GM23338 (cell line): Measurements from ENCODE around the gene PPTC7. TPM values are rescaled to one million over a fixed set of nuclear protein-coding genes. Genes with fewer than 3 reads are reported as not detected.
"Not testable (repeated sequence)": the region's sequence is repeated elsewhere in the genome, so short reads cannot be mapped to it uniquely, and the experiment has no call there.

Experiments
- ATAC-seq: fragments of 200-7000 bp; cut with Tn5 transposase; 3 replicates; pipeline ENCODE4 v1.9.1; 2020
- DNase-seq: peaks from one replicate; pipeline ENCODE4 v3.0.0-alpha.2; 2015; ENCODE audit warnings: low spot score
- H2AFZ ChIP-seq: fragments of 200-600 bp; sonication (generic); 2 replicates; pipeline ENCODE4 v1.8.0; 2016; ENCODE audit warnings: antibody characterized with exemption, mild to moderate bottlenecking, moderate library complexity
- H3F3A ChIP-seq: fragments of 200-600 bp; sonication (generic); replicated peaks from 2 replicates; pipeline ENCODE4 v1.8.0; 2017; ENCODE audit warnings: antibody characterized with exemption, mixed run types, low read depth
- H3K27ac ChIP-seq: fragments of 200-600 bp; sonication (generic); 2 replicates; pipeline ENCODE4 v1.6.1; 2016; ENCODE audit warnings: low read depth
- H3K27me3 ChIP-seq: fragments of 200-600 bp; sonication (generic); 2 replicates; pipeline ENCODE4 v1.8.0; 2016; ENCODE audit warnings: mild to moderate bottlenecking, mixed run types, moderate library complexity; ENCODE audit not compliant: insufficient read depth
- H3K36me3 ChIP-seq: fragments of 200-600 bp; sonication (generic); 2 replicates; pipeline ENCODE4 v1.8.0; 2016; ENCODE audit warnings: mild to moderate bottlenecking; ENCODE audit not compliant: insufficient read depth
- H3K4me1 ChIP-seq: fragments of 200-600 bp; sonication (generic); 2 replicates; pipeline ENCODE4 v1.8.0; 2016; ENCODE audit warnings: mild to moderate bottlenecking, moderate library complexity; ENCODE audit not compliant: insufficient read depth
- H3K4me2 ChIP-seq: fragments of 200-600 bp; sonication (generic); 2 replicates; pipeline ENCODE4 v1.7.1; 2017; ENCODE audit warnings: mixed run types
- H3K4me3 ChIP-seq: fragments of 200-600 bp; sonication (generic); 2 replicates; pipeline ENCODE4 v1.6.1; 2016; ENCODE audit warnings: mixed run types
- H3K79me2 ChIP-seq: fragments of 200-600 bp; sonication (generic); replicated peaks from 2 replicates; pipeline ENCODE4 v1.8.0; 2017; ENCODE audit warnings: mild to moderate bottlenecking; ENCODE audit not compliant: insufficient read depth
- H3K9me2 ChIP-seq: fragments of 200-600 bp; sonication (generic); 2 replicates; pipeline ENCODE4 v1.8.0; 2017; ENCODE audit not compliant: insufficient read depth
- H4K20me1 ChIP-seq: fragments of 200-600 bp; sonication (generic); replicated peaks from 2 replicates; pipeline ENCODE4 v1.8.0; 2017; ENCODE audit warnings: mild to moderate bottlenecking; ENCODE audit not compliant: insufficient read depth
- H3K27ac Mint-ChIP-seq: 2 replicates; pipeline ENCODE4 v1.8.0; 2020; ENCODE audit warnings: inconsistent platforms, mild to moderate bottlenecking, moderate library complexity, mixed read lengths
- H3K27me3 Mint-ChIP-seq: 3 replicates; pipeline ENCODE4 v1.8.0; 2022; ENCODE audit warnings: low read depth, mild to moderate bottlenecking, moderate library complexity, mixed read lengths, inconsistent platforms; ENCODE audit not compliant: insufficient read depth, poor library complexity
- H3K36me3 Mint-ChIP-seq: 3 replicates; pipeline ENCODE4 v1.8.0; 2021; ENCODE audit warnings: low read depth, mild to moderate bottlenecking, inconsistent platforms, moderate library complexity, mixed read lengths
- H3K4me1 Mint-ChIP-seq: 3 replicates; pipeline ENCODE4 v1.8.0; 2020; ENCODE audit warnings: mild to moderate bottlenecking, inconsistent platforms, mixed read lengths
- H3K4me3 Mint-ChIP-seq: 3 replicates; pipeline ENCODE4 v1.8.0; 2021; ENCODE audit warnings: moderate library complexity, mild to moderate bottlenecking, inconsistent platforms, mixed read lengths
- H3K9me3 Mint-ChIP-seq: 3 replicates; pipeline ENCODE4 v1.8.0; 2020; ENCODE audit warnings: moderate library complexity, mild to moderate bottlenecking, inconsistent platforms, mixed read lengths
- CREB1 ChIP-seq: fragments of 250-450 bp; sonication (Bioruptor Pico); IDR thresholded peaks from 2 replicates; pipeline ENCODE4 v1.5.0; 2020; ENCODE audit warnings: low read depth, mild to moderate bottlenecking, moderate library complexity
- EZH2 ChIP-seq: fragments of 200-600 bp; sonication (generic); IDR thresholded peaks from one replicate; pipeline ENCODE4 v1.8.0; 2017; ENCODE audit warnings: antibody characterized with exemption, mild to moderate bottlenecking, low read depth; ENCODE audit not compliant: unreplicated experiment
- EZH2phosphoT487 ChIP-seq: fragments of 200-600 bp; sonication (generic); IDR thresholded peaks from one replicate; pipeline ENCODE4 v1.8.1; 2018; ENCODE audit warnings: antibody characterized with exemption; ENCODE audit not compliant: unreplicated experiment
- JUNB ChIP-seq: IDR thresholded peaks from one replicate; pipeline ENCODE4 v1.6.1; 2016; ENCODE audit warnings: antibody characterized with exemption; ENCODE audit not compliant: unreplicated experiment
- NANOG ChIP-seq: IDR thresholded peaks from 2 replicates; pipeline ENCODE4 v1.6.1; 2016; ENCODE audit warnings: antibody characterized with exemption, borderline replicate concordance
- POLR2AphosphoS5 ChIP-seq: IDR thresholded peaks from 2 replicates; pipeline ENCODE4 v1.6.1; 2016; ENCODE audit warnings: antibody characterized with exemption, low read depth
- STAT1 ChIP-seq: IDR thresholded peaks from one replicate; pipeline ENCODE4 v1.6.1; 2016; ENCODE audit warnings: antibody characterized with exemption; ENCODE audit not compliant: unreplicated experiment
- polyA plus RNA-seq: library from polyadenylated mRNA; unstranded; fragments of >200 nt; fragmentation: Nextera tagmentation; extraction: Ambion mirVana; gene quantifications from 2 replicates; pipeline ENCODE4 v1.2.1, GENCODE V29; 2016
- total RNA-seq: library from RNA; depleted of rRNA; stranded (reverse); fragments of >200 nt; shearing (Covaris generic); gene quantifications from 2 replicates; pipeline ENCODE4 v1.2.3, GENCODE V29; 2014
- TF ChIP-seq, protein P1 (sequence below), 2 experiments: fragments of 200-600 bp in 1 of 2; sonication (generic) in 1 of 2; conservative IDR thresholded peaks; 2 replicates each; pipeline versions ENCODE4 v1.5.1 to v1.6.1; 2016 to 2017; ENCODE audit warnings: antibody characterized with exemption in 2 of 2, low read depth in 2 of 2, mild to moderate bottlenecking in 2 of 2, moderate library complexity in 1 of 2
- TF ChIP-seq, protein P2 (sequence below): fragments of 250-450 bp; sonication (Bioruptor Pico); IDR thresholded peaks from 2 replicates; pipeline ENCODE4 v1.5.0; 2020; ENCODE audit warnings: mild to moderate bottlenecking, moderate library complexity

PPTC7 gene
- total and polyA plus RNA-seq, 2 experiments from 2014 or later = 7.5 to 17.5 TPM

DNA sequence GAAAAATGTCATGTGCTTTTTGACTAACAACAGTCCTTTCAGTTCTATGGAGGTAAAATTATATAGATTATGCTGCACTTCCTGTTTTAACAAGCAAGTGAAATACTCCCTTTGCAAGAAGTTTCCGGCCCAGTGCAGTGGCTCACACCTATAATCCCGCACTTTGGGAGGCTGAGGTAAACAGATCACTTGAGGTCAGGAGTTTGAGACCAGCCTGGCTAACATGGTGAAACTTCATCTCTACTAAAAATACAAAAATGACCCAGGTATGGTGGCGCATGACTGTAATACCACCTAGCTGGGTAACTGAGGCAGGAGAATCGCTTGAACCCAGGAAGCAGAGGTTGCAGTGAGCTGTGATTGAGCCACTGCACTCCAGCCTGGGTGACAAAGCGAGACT is 20.7 kb downstream of the PPTC7 start:
- not testable (repeated sequence) for H3K27me3 Mint-ChIP-seq, H3K4me3 Mint-ChIP-seq
- peaks cover 14% of the 10 kb centered on the region for H4K20me1 ChIP-seq

DNA sequence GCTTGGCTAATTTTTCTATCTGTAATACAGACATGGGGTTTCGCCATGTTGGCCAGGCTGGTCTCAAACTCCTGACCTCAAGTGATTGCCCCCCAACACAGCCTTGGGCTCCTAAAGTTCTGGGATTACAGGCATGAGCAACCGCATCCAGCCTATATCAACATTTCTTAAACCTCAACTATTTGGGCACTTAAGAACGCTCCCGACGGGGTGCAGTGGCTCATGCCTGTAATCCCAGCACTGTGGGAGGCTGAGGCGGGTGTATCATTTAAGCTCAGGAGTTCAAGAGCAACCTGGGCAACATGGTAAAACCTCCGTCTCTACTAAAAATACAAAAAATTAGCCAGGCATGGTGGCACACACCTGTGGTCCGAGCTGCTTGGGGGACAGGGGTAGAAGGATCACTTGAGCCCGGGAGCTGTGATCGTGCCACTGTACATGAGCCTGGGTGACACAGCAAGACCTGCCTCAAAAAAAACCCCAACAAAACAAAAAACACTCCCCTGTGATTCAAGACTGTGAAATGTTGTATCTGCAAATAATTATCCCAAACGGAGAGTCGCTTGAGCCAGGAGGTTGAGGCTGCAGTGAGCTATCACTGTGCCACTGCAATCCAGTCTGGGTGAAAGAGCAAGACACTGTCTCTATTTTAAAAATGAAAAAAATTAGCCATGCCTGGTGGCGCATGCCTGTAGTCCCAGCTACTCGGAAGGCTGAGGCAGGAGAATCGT is 21.5 kb downstream of the PPTC7 start:
- ATAC-seq (no peak), DNase-seq (no peak)
- Mint-ChIP-seq H3K27me3 (no peaks in the 10 kb centered on the region), H3K27ac (peak overlapping the region; percentile 81), H3K36me3 (no peaks in the 10 kb centered on the region), H3K4me3 (no peak overlapping the region), H3K4me1 (peaks cover 8% of the 10 kb centered on the region; the same call in 2 of the 3 replicates), H3K9me3 (no peaks in the 10 kb centered on the region)
- peaks cover 100% of the 10 kb centered on the region for H3K79me2 ChIP-seq
- H3K4me2 ChIP-seq = no peak overlapping the region
- H3F3A ChIP-seq = no peaks in the 10 kb centered on the region
- H3K9me2 ChIP-seq = no peaks in the 10 kb centered on the region
- no peaks in the 10 kb centered on the region for H3K36me3 ChIP-seq
- no peak overlapping the region for H3K27ac ChIP-seq
- no peak for TF ChIP-seq NANOG
- TF ChIP-seq CREB1 (CRISPR knock-in tag) = no peak
- peaks cover 12% of the 10 kb centered on the region for H4K20me1 ChIP-seq
- no peaks in the 10 kb centered on the region for H3K27me3 ChIP-seq
- no peak overlapping the region for H2AFZ ChIP-seq
- no peak overlapping the region for H3K4me3 ChIP-seq
- no peaks in the 10 kb centered on the region for H3K4me1 ChIP-seq

More for the DNA sequence above, 20.7 kb downstream of the PPTC7 start:
- not testable (repeated sequence) for H3K9me3 Mint-ChIP-seq, H3K4me1 ChIP-seq, H3K27ac Mint-ChIP-seq, H3K36me3 Mint-ChIP-seq, DNase-seq, H3K36me3 ChIP-seq, H3K4me2 ChIP-seq, H3K27me3 ChIP-seq, H3K27ac ChIP-seq, H3F3A ChIP-seq, H3K9me2 ChIP-seq, H3K4me3 ChIP-seq, H2AFZ ChIP-seq, ATAC-seq
- H3K79me2 ChIP-seq = peaks cover 100% of the 10 kb centered on the region
- peaks cover 11% of the 10 kb centered on the region for H3K4me1 Mint-ChIP-seq

DNA sequence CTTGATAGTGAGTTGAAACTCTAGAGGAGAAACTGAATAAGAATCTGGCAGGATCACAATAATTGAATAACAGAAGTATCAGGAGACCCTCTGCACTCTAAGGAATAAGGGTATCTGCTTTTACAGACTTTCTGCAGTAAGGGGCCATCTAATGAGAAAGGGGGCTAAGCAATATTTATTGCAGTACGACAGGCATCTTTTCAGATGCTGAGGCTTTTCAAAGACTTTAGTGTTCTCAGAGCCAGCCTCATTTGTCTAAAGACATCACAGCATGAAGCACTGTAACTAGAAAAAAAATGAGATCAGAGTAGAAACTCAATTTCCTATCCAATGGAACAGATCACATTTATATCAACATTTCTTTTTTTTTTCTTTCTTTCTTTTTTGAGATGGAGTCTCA is 22.2 kb downstream of the PPTC7 start:
- Histone ChIP-seq H3K79me2 (peaks cover 100% of the 10 kb centered on the region), H3K27me3 (no peaks in the 10 kb centered on the region), H4K20me1 (peaks cover 12% of the 10 kb centered on the region), H3K27ac (no peak overlapping the region), H2AFZ (no peak overlapping the region), H3K4me1 (no peaks in the 10 kb centered on the region), H3F3A (no peaks in the 10 kb centered on the region), H3K4me3 (no peak overlapping the region), H3K36me3 (no peaks in the 10 kb centered on the region), H3K4me2 (no peak overlapping the region), H3K9me2 (no peaks in the 10 kb centered on the region)
- Mint-ChIP-seq H3K4me3 (no peak overlapping the region), H3K27me3 (no peaks in the 10 kb centered on the region), H3K4me1 (peaks cover 10% of the 10 kb centered on the region; the same call in 2 of the 3 replicates), H3K27ac (0 out of 2 replicates have a peak overlapping the region, but pooled peaks have one; percentile 0), H3K36me3 (no peaks in the 10 kb centered on the region), H3K9me3 (no peaks in the 10 kb centered on the region)
- ATAC-seq = no peak
- DNase-seq = no peak
- TF ChIP-seq JUNB (no peak), POLR2AphosphoS5 (no peak), EZH2phosphoT487 (no peak), EZH2 (no peak), STAT1 (no peak), NANOG (no peak)
- TF ChIP-seq, protein P1, sequence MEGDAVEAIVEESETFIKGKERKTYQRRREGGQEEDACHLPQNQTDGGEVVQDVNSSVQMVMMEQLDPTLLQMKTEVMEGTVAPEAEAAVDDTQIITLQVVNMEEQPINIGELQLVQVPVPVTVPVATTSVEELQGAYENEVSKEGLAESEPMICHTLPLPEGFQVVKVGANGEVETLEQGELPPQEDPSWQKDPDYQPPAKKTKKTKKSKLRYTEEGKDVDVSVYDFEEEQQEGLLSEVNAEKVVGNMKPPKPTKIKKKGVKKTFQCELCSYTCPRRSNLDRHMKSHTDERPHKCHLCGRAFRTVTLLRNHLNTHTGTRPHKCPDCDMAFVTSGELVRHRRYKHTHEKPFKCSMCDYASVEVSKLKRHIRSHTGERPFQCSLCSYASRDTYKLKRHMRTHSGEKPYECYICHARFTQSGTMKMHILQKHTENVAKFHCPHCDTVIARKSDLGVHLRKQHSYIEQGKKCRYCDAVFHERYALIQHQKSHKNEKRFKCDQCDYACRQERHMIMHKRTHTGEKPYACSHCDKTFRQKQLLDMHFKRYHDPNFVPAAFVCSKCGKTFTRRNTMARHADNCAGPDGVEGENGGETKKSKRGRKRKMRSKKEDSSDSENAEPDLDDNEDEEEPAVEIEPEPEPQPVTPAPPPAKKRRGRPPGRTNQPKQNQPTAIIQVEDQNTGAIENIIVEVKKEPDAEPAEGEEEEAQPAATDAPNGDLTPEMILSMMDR (conservative IDR thresholded peaks at IDR 0.05; ENCODE audit: low read depth in 2 of 2) = no peak
- TF ChIP-seq, protein P2, sequence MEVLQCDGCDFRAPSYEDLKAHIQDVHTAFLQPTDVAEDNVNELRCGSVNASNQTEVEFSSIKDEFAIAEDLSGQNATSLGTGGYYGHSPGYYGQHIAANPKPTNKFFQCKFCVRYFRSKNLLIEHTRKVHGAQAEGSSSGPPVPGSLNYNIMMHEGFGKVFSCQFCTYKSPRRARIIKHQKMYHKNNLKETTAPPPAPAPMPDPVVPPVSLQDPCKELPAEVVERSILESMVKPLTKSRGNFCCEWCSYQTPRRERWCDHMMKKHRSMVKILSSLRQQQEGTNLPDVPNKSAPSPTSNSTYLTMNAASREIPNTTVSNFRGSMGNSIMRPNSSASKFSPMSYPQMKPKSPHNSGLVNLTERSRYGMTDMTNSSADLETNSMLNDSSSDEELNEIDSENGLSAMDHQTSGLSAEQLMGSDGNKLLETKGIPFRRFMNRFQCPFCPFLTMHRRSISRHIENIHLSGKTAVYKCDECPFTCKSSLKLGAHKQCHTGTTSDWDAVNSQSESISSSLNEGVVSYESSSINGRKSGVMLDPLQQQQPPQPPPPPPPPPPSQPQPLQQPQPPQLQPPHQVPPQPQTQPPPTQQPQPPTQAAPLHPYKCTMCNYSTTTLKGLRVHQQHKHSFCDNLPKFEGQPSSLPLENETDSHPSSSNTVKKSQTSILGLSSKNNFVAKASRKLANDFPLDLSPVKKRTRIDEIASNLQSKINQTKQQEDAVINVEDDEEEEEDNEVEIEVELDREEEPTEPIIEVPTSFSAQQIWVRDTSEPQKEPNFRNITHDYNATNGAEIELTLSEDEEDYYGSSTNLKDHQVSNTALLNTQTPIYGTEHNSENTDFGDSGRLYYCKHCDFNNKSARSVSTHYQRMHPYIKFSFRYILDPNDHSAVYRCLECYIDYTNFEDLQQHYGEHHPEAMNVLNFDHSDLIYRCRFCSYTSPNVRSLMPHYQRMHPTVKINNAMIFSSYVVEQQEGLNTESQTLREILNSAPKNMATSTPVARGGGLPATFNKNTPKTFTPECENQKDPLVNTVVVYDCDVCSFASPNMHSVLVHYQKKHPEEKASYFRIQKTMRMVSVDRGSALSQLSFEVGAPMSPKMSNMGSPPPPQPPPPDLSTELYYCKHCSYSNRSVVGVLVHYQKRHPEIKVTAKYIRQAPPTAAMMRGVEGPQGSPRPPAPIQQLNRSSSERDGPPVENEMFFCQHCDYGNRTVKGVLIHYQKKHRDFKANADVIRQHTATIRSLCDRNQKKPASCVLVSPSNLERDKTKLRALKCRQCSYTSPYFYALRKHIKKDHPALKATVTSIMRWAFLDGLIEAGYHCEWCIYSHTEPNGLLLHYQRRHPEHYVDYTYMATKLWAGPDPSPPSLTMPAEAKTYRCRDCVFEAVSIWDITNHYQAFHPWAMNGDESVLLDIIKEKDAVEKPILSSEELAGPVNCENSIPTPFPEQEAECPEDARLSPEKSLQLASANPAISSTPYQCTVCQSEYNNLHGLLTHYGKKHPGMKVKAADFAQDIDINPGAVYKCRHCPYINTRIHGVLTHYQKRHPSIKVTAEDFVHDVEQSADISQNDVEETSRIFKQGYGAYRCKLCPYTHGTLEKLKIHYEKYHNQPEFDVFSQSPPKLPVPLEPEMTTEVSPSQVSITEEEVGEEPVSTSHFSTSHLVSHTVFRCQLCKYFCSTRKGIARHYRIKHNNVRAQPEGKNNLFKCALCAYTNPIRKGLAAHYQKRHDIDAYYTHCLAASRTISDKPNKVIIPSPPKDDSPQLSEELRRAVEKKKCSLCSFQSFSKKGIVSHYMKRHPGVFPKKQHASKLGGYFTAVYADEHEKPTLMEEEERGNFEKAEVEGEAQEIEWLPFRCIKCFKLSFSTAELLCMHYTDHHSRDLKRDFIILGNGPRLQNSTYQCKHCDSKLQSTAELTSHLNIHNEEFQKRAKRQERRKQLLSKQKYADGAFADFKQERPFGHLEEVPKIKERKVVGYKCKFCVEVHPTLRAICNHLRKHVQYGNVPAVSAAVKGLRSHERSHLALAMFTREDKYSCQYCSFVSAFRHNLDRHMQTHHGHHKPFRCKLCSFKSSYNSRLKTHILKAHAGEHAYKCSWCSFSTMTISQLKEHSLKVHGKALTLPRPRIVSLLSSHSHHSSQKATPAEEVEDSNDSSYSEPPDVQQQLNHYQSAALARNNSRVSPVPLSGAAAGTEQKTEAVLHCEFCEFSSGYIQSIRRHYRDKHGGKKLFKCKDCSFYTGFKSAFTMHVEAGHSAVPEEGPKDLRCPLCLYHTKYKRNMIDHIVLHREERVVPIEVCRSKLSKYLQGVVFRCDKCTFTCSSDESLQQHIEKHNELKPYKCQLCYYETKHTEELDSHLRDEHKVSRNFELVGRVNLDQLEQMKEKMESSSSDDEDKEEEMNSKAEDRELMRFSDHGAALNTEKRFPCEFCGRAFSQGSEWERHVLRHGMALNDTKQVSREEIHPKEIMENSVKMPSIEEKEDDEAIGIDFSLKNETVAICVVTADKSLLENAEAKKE (CRISPR knock-in tag) = no peak
